ENCODE data around the gene CHRDL2. TPM values are rescaled to one million over a fixed set of nuclear protein-coding genes. Genes with fewer than 3 reads are reported as not detected.

Gene CHRDL2
- total RNA-seq, 1 donor from 2014 or later, result 1.2 TPM

DNA sequence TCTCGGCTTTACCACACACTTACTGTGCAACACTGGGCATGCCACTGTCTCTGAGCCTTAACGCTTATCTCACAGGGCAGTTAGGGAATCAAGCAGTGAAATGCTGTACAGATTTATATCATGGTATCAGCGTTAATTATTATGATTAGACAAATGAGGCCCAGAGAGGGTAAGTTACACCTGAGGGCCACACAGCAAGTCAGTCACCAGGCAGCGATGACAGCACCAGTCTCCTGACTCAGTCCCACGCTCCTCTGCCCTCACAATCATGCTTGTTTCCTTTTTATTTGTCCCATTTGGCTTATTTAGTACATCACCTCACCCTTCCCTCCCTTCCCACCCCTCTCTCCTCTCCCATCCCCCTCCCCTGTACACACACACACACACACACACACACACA lies 12.2 kb downstream of the CHRDL2 start:
- Histone ChIP-seq H3K36me3 (no peaks in the 10 kb centered on the region), H3K4me3 (no peak overlapping the region), H3K27me3 (ENCODE audit: low read depth) (no peaks in the 10 kb centered on the region), H3K27ac (no peak overlapping the region), H3K9me3 (no peaks in the 10 kb centered on the region), H3K4me1 (peaks cover 16% of the 10 kb centered on the region)
- no peak for TF ChIP-seq CTCF (IDR thresholded peaks at IDR 0.05)
- ATAC-seq, result no peak
- DNase-seq, result no peak
- intact Hi-C loops (cut with DNase I), result no loop called here

DNA sequence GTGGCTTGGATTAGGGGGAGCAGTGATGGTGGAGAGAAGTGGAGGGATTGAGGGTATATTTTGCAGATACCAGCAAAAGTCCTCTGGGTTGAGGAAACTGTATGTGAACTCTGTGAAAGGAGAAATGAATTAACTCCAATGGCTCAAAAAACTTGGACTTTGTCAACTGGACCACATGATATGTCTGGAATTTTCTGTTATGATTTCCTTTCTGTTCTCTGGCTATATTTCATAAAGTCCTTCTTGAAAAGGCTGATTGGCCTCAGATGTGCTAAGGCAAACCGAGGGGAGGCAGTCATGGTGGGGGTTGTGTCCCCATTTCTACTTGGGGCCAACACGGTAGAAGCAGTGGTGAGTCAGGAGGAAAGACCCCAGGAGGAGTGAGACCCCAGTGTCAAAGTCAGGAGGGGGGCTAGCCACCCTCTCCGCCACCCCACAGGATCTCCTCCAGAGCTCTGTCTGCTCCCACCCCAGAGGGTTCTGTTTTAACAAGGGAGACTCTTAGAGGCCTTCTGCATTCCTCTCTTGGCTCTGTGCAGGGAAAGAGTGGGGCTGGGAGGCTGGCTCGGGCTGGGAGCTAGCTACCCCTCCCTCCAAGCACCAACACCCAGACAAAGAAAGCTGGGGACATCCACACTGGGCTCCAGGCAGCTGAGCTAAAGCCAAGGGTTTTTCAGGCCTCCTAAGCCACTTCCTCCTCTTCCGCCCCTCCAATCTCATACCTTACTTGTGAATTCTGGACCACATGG lies 13.8 kb downstream of the CHRDL2 start:
- H3K27me3 ChIP-seq (ENCODE audit: low read depth), result no peaks in the 10 kb centered on the region
- H3K4me3 ChIP-seq, result no peak overlapping the region
- no peaks in the 10 kb centered on the region for H3K36me3 ChIP-seq
- no peak for TF ChIP-seq CTCF (IDR thresholded peaks at IDR 0.05)
- intact Hi-C loops (cut with DNase I), result no loop called here
- ATAC-seq (no peak), DNase-seq (no peak)
- peak overlapping the region; percentile 25 for H3K27ac ChIP-seq
- H3K4me1 ChIP-seq, result peaks cover 16% of the 10 kb centered on the region
- H3K9me3 ChIP-seq, result no peaks in the 10 kb centered on the region

DNA sequence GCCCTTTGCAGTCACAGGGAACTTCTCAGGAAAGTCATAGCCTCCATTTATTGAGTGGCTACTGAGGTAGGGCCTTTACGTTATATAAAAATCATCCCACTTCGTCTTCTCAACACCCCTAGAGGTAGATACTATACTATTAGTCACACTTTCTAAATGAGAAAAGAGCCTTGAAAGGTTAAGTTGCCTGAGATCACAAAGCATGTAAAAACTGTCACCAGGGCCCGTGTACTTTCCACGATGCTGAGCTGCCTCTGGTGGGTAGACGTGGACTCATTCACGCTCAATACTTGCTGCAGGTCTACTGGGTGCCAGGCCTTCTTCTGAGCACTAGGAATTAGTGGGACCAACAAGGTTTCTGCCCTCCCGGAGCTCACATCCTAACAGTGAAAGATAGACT lies 16.3 kb downstream of the CHRDL2 start:
- intact Hi-C loops (cut with DNase I), result no loop called here
- Histone ChIP-seq H3K4me3 (no peak overlapping the region), H3K9me3 (no peaks in the 10 kb centered on the region), H3K36me3 (no peaks in the 10 kb centered on the region), H3K27me3 (ENCODE audit: low read depth) (no peaks in the 10 kb centered on the region), H3K4me1 (peaks cover 6% of the 10 kb centered on the region), H3K27ac (no peak overlapping the region)
- no peak for DNase-seq
- ATAC-seq, result no peak
- TF ChIP-seq CTCF (IDR thresholded peaks at IDR 0.05), result no peak

- peaks cover 4% of the 10 kb centered on the region for H3K4me1 ChIP-seq
- TF ChIP-seq CTCF (IDR thresholded peaks at IDR 0.05), result no peak
- H3K27me3 ChIP-seq (ENCODE audit: low read depth), result no peaks in the 10 kb centered on the region
- no peaks in the 10 kb centered on the region for H3K36me3 ChIP-seq
- intact Hi-C loops (cut with DNase I), result no loop called here
- no peak overlapping the region for H3K27ac ChIP-seq
- H3K4me3 ChIP-seq, result no peak overlapping the region
- ATAC-seq (no peak), DNase-seq (no peak)
- no peaks in the 10 kb centered on the region for H3K9me3 ChIP-seq
Measured at GRCh38 chr11:74713686-74714085, 17.5 kb downstream of the CHRDL2 start.

DNA sequence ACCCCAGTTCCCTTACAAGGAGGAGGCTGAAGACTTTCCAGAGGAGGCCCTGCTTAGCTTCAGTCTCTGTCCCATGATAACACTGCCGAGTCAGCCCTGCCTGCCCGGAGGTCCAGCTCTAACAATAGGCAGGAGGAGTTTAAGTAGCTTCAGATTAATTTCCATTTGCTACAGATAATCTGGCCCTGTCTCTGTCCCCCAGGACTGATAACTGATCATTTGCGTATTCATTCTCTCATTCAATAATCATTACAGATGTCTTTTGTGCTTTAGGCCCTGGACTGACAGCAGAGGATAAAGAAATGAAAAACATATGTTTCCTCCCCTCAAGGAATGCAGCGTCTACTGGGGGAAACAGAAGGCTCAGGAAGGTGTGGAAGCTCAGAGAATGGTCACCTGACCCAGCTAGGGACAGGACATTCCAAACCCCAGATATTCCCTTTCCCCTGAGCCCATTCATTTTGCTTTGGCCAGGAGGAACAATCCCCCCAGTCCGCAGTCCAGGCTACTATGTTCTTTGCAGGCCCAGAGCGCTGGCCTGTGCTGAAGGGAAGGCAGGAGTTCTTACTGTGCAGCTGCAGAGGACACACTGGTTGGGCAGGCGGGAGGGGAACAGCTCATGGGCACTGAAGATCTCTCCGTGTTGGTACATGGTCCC lies 20.8 kb downstream of the CHRDL2 start:
- DNase-seq, result no peak
- Histone ChIP-seq H3K27me3 (ENCODE audit: low read depth) (no peaks in the 10 kb centered on the region), H3K4me3 (no peak overlapping the region), H3K9me3 (no peaks in the 10 kb centered on the region), H3K4me1 (no peaks in the 10 kb centered on the region), H3K36me3 (no peaks in the 10 kb centered on the region), H3K27ac (no peak overlapping the region)
- no peak for ATAC-seq
- TF ChIP-seq CTCF (IDR thresholded peaks at IDR 0.05), result no peak
- intact Hi-C loops (cut with DNase I), result no loop called here
